Hepatocyte (in vitro differentiated cells): Measurements from ENCODE around the gene XIRP2. TPM values are rescaled to one million over a fixed set of nuclear protein-coding genes. Genes with fewer than 3 reads are reported as not detected.

Source experiments
- DNase-seq: peaks from one replicate; pipeline ENCODE4 v3.0.0-alpha.2; 2016; ENCODE audit warnings: low spot score
- H2AFZ ChIP-seq: fragments of 200-600 bp; sonication (generic); 2 replicates; pipeline ENCODE4 v1.6.0; 2016; ENCODE audit warnings: antibody characterized with exemption, mild to moderate bottlenecking
- H3K27ac ChIP-seq: fragments of 200-600 bp; sonication (generic); 2 replicates; pipeline ENCODE4 v1.5.1; 2016; ENCODE audit warnings: mild to moderate bottlenecking
- H3K27me3 ChIP-seq: fragments of 200-600 bp; sonication (generic); 2 replicates; pipeline ENCODE4 v1.6.1; 2016
- H3K36me3 ChIP-seq: fragments of 200-600 bp; sonication (generic); replicated peaks from 2 replicates; pipeline ENCODE4 v1.5.1; 2016; ENCODE audit warnings: low read depth; ENCODE audit not compliant: insufficient read depth
- H3K4me1 ChIP-seq: fragments of 200-600 bp; sonication (generic); 2 replicates; pipeline ENCODE4 v1.5.1; 2016; ENCODE audit warnings: mild to moderate bottlenecking, moderate library complexity; ENCODE audit not compliant: insufficient read depth
- H3K4me2 ChIP-seq: fragments of 200-600 bp; sonication (generic); 2 replicates; pipeline ENCODE4 v1.6.0; 2016
- H3K4me3 ChIP-seq: fragments of 200-600 bp; sonication (generic); 2 replicates; pipeline ENCODE4 v1.5.1; 2016; ENCODE audit warnings: mild to moderate bottlenecking
- H3K79me2 ChIP-seq: fragments of 200-600 bp; sonication (generic); 2 replicates; pipeline ENCODE4 v1.6.0; 2017; ENCODE audit warnings: mild to moderate bottlenecking
- H3K9me2 ChIP-seq: fragments of 200-600 bp; sonication (generic); replicated peaks from 2 replicates; pipeline ENCODE4 v1.6.0; 2017; ENCODE audit warnings: mild to moderate bottlenecking; ENCODE audit not compliant: insufficient read depth
- H3K9me3 ChIP-seq: fragments of 200-600 bp; sonication (generic); 2 replicates; pipeline ENCODE4 v1.5.1; 2016; ENCODE audit warnings: low read depth, mild to moderate bottlenecking
- H4K20me1 ChIP-seq: fragments of 200-600 bp; sonication (generic); 2 replicates; pipeline ENCODE4 v1.6.0; 2016; ENCODE audit warnings: mild to moderate bottlenecking; ENCODE audit not compliant: insufficient read depth, poor library complexity, severe bottlenecking
- CTCF ChIP-seq: fragments of 200-600 bp; sonication (generic); IDR thresholded peaks from 2 replicates; pipeline ENCODE4 v1.5.1; 2016; ENCODE audit warnings: antibody characterized with exemption, mild to moderate bottlenecking; ENCODE audit not compliant: poor library complexity
- EZH2 ChIP-seq: fragments of 200-600 bp; sonication (generic); IDR thresholded peaks from 2 replicates; pipeline ENCODE4 v1.6.1; 2016; ENCODE audit warnings: antibody characterized with exemption, mild to moderate bottlenecking, borderline replicate concordance
- EZH2phosphoT487 ChIP-seq: fragments of 200-600 bp; sonication (generic); IDR thresholded peaks from one replicate; pipeline ENCODE4 v1.6.1; 2018; ENCODE audit warnings: antibody characterized with exemption, mild to moderate bottlenecking, low read depth, moderate library complexity; ENCODE audit not compliant: unreplicated experiment, severe bottlenecking
- WGBS: methylation state at CpG from one replicate; pipeline ENCODE4 v1.1.6; 2016; ENCODE audit warnings: low lambda C conversion rate; ENCODE audit errors: missing lambda C conversion rate; 5-methylcytosine and 5-hydroxymethylcytosine counted together
- polyA plus RNA-seq: library from polyadenylated mRNA; unstranded; fragments of >200 nt; fragmentation: Nextera tagmentation; extraction: Ambion mirVana; gene quantifications from 2 replicates; pipeline ENCODE4 v1.2.1, GENCODE V29; 2016
- total RNA-seq: library from RNA; depleted of rRNA; stranded (reverse); fragments of >200 nt; gene quantifications from 2 replicates; pipeline ENCODE4 v1.2.3, GENCODE V29; 2014

Gene XIRP2
- total and polyA plus RNA-seq, 2 experiments from 2014 or later, result not detected

GRCh38 chr2:167147271-167147941 is 259.1 kb downstream of the XIRP2 start:
- DNase-seq, result peak; percentile 30
- WGBS, result 40% methylated on average over 6 of the region's 6 CpGs
- peak overlapping the region; percentile 2 for H3K4me2 ChIP-seq
- no peaks in the 10 kb centered on the region for H3K79me2 ChIP-seq
- no peaks in the 10 kb centered on the region for H3K4me1 ChIP-seq
- H3K36me3 ChIP-seq, result no peaks in the 10 kb centered on the region
- H3K9me3 ChIP-seq, result no peaks in the 10 kb centered on the region
- no peak overlapping the region for H3K27ac ChIP-seq
- no peak overlapping the region for H3K4me3 ChIP-seq
- H3K9me2 ChIP-seq, result no peaks in the 10 kb centered on the region
- no peak overlapping the region for H2AFZ ChIP-seq
- no peaks in the 10 kb centered on the region for H3K27me3 ChIP-seq
- no peaks in the 10 kb centered on the region for H4K20me1 ChIP-seq
- no peak for TF ChIP-seq EZH2
- no peak for TF ChIP-seq EZH2phosphoT487
- no peak for TF ChIP-seq CTCF

- H3K79me2 ChIP-seq, result no peaks in the 10 kb centered on the region
- TF ChIP-seq EZH2phosphoT487, result no peak
- TF ChIP-seq CTCF, result no peak
- no peak for TF ChIP-seq EZH2
- no peak overlapping the region for H3K4me2 ChIP-seq
- H4K20me1 ChIP-seq, result no peaks in the 10 kb centered on the region
- H3K4me3 ChIP-seq, result no peak overlapping the region
- 94% methylated on average over 1 of the region's 1 CpG for WGBS
- no peaks in the 10 kb centered on the region for H3K36me3 ChIP-seq
- H3K27ac ChIP-seq, result no peak overlapping the region
- H3K27me3 ChIP-seq, result no peaks in the 10 kb centered on the region
- H3K9me2 ChIP-seq, result no peaks in the 10 kb centered on the region
- no peak for DNase-seq
- H2AFZ ChIP-seq, result no peak overlapping the region
- no peaks in the 10 kb centered on the region for H3K9me3 ChIP-seq
- no peaks in the 10 kb centered on the region for H3K4me1 ChIP-seq
Observed at GRCh38 chr2:167151894-167152293, 263.6 kb downstream of the XIRP2 start.

GRCh38 chr2:167157523-167157922 is 269.2 kb downstream of the XIRP2 start:
- DNase-seq, result no peak
- Histone ChIP-seq H3K9me3 (no peaks in the 10 kb centered on the region), H3K27ac (no peak overlapping the region), H3K4me3 (no peak overlapping the region), H3K9me2 (no peaks in the 10 kb centered on the region), H4K20me1 (no peaks in the 10 kb centered on the region), H2AFZ (no peak overlapping the region), H3K27me3 (no peaks in the 10 kb centered on the region), H3K79me2 (no peaks in the 10 kb centered on the region), H3K4me2 (no peak overlapping the region), H3K36me3 (no peaks in the 10 kb centered on the region), H3K4me1 (no peaks in the 10 kb centered on the region)
- TF ChIP-seq EZH2phosphoT487 (no peak), EZH2 (no peak), CTCF (no peak)
- WGBS, result 39% methylated on average over 1 of the region's 1 CpG
